A549 (cell line): ENCODE measurements around the gene ANKRD36. TPM values are rescaled to one million over a fixed set of nuclear protein-coding genes. Genes with fewer than 3 reads are reported as not detected.
"Not testable (repeated sequence)": the region's sequence is repeated elsewhere in the genome, so short reads cannot be mapped to it uniquely, and the experiment has no call there.

Experiments used
- ATAC-seq, 2 experiments: fragments of 200-7000 bp in 1 of 2; fragments of >200 bp in 1 of 2; cut with Nextera tagmentation in 1 of 2; cut with Tn5 transposase in 1 of 2; 3 replicates each; pipeline versions ENCODE4 v1.8.0 to v1.9.1; 2018 to 2020; ENCODE audit warnings: mild to moderate bottlenecking in 1 of 2, moderate library complexity in 1 of 2
- CTCF ChIA-PET: fragments of 300-600 bp; sonication (Branson Sonifier 250); formaldehyde crosslinking; extraction: SDS; loops from one replicate; lab custom pipeline; 2021; ENCODE audit warnings: antibody characterized with exemption, inconsistent platforms; lab: Yijun Ruan, JAX
- POLR2A ChIA-PET: fragments of 350-600 bp; formaldehyde crosslinking; extraction: SDS; loops from one replicate; lab custom pipeline; 2021; ENCODE audit warnings: antibody characterized with exemption, inconsistent platforms; lab: Yijun Ruan, JAX
- DNase-seq, 2 experiments: peaks; one replicate each; pipeline versions ENCODE4 v3.0.0 to v3.0.0-alpha.2; 2011 to 2016; ENCODE audit warnings: low read depth in 1 of 2, low spot score in 1 of 2
- FAIRE-seq: peaks from 2 replicates; lab custom pipeline; 2011; peaks lifted over from hg19 to GRCh38; lab: Jason Lieb, UNC
- H3K27ac ChIP-seq, 2 experiments: fragments of >200 bp; sonication (Bioruptor Twin); formaldehyde crosslinking; 3 replicates each; pipeline ENCODE4 v1.5.1; 2016 to 2017
- H3K4me1 ChIP-seq: fragments of >200 bp; sonication (Bioruptor Twin); formaldehyde crosslinking; 3 replicates; pipeline ENCODE4 v1.6.1; 2016
- H3K4me2 ChIP-seq: fragments of >200 bp; sonication (Bioruptor Twin); formaldehyde crosslinking; 3 replicates; pipeline ENCODE4 v1.6.1; 2016
- H3K4me3 ChIP-seq: fragments of >200 bp; sonication (Bioruptor Twin); formaldehyde crosslinking; 3 replicates; pipeline ENCODE4 v1.5.1; 2016
- H3K9me3 ChIP-seq: fragments of >200 bp; sonication (Bioruptor Twin); formaldehyde crosslinking; 3 replicates; pipeline ENCODE4 v1.6.1; 2016
- HDAC2 ChIP-seq: fragments of 200-600 bp; sonication (generic); IDR thresholded peaks from 2 replicates; pipeline ENCODE4 v1.6.1; 2016
- PHF8 ChIP-seq: fragments of 200-600 bp; sonication (generic); IDR thresholded peaks from 2 replicates; pipeline ENCODE4 v1.6.1; 2016; ENCODE audit warnings: low read depth, mild to moderate bottlenecking, antibody characterized with exemption, moderate library complexity, borderline replicate concordance
- WGBS: methylation state at CpG from one replicate; pipeline ENCODE4 v1.1.6; 2017; ENCODE audit errors: missing lambda C conversion rate; 5-methylcytosine and 5-hydroxymethylcytosine counted together
- polyA plus RNA-seq, 4 experiments: library from polyadenylated mRNA; depleted of rRNA in 3 of 4; stranded (reverse); fragments of >200 nt; fragmentation: RNase III in 1 of 4; extraction: RNeasy Plus Mini Kit Qiagen cat#74134 plus additional on column Dnase treatment in 1 of 4; gene quantifications; 2 replicates in 3 of 4; 3 replicates in 1 of 4; pipeline ENCODE4 v1.2.3, GENCODE V29; 2011 to 2017

ANKRD36 gene
- polyA plus RNA-seq, 2 of the 4 experiments (the other 2 are of a cell fraction): 4.5 to 15.0 TPM

DNA sequence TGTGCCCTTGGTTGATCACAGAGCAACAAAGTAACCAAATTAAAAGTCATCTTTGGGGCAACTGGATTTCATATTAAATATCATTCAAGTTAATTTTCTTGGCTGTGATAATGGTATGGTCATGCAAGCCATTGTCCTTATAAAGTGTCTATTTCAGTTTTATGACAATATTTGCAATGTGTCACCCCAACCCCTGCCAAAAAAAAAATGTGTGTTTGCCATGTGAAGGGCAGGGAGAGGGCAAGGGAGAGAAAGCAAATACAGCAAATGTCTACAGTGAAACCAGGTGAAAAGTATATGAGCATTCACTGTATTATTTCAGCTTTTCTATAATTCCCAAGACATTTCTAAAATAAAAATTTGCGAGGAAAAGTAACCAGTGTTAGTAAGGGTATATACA lies 24.2 kb upstream of the ANKRD36 start:
- CTCF ChIA-PET, H3K4me1 ChIP-seq: not testable (repeated sequence)
- 94% methylated on average over 1 of the region's 1 CpG for WGBS

DNA sequence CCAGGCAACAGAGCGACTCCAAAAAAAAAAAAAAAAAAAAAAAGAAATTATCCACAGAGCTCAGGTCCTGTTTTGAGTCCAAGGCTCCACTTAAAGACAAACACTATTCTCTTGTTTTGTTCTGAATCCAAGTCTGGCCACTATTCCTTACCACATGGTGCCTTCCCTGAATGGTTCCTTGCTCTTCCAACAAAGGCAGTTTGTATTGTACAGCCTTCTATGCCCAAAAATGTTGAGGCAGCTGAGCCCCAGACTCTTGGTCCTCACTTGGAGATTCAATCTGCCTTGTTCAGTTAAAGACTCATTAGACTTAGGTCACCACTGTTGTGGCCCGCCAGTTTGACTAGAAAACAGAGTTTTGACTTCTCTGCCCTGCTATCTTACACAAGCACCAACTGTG lies 20.0 kb upstream of the ANKRD36 start:
- FAIRE-seq, DNase-seq, CTCF ChIA-PET, H3K9me3 ChIP-seq, H3K4me3 ChIP-seq, H3K27ac ChIP-seq, ATAC-seq, H3K4me1 ChIP-seq, H3K4me2 ChIP-seq: not testable (repeated sequence)
- POLR2A ChIA-PET: interaction anchor here (0.6 kb wide), 1 partner anchor 93 kb away, joined by 3 read pairs; no protein-coding TSS in a partner anchor
- WGBS: 88% methylated on average over 2 of the region's 2 CpGs

More for the DNA sequence above, 24.2 kb upstream of the ANKRD36 start:
- DNase-seq, FAIRE-seq, POLR2A ChIA-PET, H3K4me3 ChIP-seq, ATAC-seq, H3K27ac ChIP-seq, H3K9me3 ChIP-seq, H3K4me2 ChIP-seq: not testable (repeated sequence)

DNA sequence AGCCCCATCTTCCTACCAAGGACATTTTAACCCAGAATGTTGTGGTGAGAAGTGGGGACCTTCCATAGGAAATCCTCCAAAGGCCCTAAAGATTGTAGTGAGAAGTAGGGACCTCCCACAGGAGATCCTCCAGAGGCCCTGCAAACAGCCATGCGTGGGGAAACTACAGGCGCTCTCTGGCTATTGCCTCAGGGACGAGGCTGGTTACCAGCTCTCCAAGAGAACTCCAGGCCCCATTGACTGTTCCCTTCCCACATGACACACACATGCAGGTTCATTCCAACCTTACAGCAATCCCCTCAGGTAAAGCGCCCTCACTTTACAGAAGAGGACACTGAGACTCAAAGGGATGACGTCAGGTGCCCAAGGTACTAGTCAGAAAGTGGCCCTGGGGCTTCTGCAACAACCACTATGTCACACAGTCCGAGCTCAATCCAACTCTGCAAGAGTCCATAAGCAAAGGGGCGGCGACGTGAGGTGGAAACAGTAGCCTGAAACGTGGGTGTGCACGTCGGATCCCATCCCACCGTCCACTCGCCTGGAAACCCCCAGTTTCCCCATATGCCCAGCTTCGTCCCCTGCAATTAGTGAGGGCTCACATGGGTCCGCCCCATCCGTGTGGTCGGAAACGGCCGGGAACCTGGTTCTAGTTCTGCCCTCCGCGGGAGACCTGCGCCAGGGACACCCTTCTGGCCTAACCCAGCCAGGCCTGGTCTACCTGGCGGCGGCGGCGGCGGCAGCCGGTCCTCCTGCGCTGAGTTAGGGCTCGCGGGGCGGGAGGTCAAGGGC lies 18.8 kb upstream of the ANKRD36 start:
- H3K9me3 ChIP-seq, FAIRE-seq, H3K4me1 ChIP-seq, POLR2A ChIA-PET, DNase-seq, CTCF ChIA-PET, H3K27ac ChIP-seq: not testable (repeated sequence)
- peak overlapping the region; percentile 57 for H3K4me2 ChIP-seq
- peak overlapping the region; percentile 42 for H3K4me3 ChIP-seq
- peak; percentile 59 to 62 for ATAC-seq
- WGBS: 96% methylated on average over 5 of the region's 33 CpGs

DNA sequence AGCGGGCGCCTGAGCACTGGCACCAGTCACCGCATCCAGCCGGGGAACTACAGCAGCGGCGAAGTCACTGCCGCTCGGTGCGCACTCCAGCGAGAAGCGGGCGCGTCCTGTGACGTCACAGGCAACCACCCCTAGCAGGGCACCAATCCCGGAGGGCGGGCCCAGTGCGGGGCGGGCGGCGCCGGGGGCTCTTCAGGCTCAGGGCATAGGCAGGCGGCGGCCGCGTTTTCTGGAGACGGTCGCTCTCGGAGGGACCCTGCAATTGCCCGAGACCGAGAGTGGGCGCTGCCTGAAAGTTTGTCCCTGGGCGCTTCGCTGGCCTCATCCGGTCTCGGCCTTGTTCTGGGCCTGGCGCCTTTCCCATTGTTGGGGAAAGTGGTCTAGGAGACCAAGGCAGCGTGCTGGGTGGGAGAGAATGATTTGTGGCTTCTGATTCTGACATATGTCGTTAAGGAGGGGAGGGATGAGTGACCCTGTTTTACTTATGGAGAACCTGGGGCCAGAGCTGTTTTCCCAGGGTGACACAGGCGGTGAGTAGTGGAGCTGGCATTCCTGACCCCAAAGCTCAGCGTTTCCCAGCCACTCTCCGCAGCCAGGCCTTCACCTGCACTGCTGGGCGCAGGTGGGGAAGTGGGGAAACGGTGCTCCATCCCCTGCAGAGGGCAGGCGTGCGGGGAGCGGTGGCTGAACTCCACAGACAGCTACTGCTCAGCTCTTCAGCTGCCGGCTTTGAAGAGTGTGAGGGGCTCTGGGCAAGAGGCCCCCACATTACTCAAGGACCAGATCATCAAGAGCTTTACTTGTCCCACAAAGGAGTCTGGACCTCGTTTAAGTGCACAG lies 18.0 kb upstream of the ANKRD36 start, which contains the start of gene FAHD2B:
TSS of gene FAHD2B (minus strand) at position 111 of the 840 bp plus-strand sequence. CDS start 3,176 bp downstream, outside the sequence.
- POLR2A ChIA-PET, H3K9me3 ChIP-seq, FAIRE-seq, H3K4me1 ChIP-seq: not testable (repeated sequence)
- Histone ChIP-seq H3K27ac (peak within 1 kb of the TSS; percentile 48 to 78; a peak in 3 of 6 replicates), H3K4me3 (peak within 1 kb of the TSS; percentile 42), H3K4me2 (peak within 1 kb of the TSS; percentile 71)
- TF ChIP-seq PHF8: peak; percentile 40; the same call in 1 of the 2 replicates
- DNase-seq (peak; percentile 8 to 61), ATAC-seq (peak; percentile 90 to 95)
- CTCF ChIA-PET: interaction anchor here (2.5 kb wide), 1 partner anchor 18 kb away, joined by 10 read pairs; the partner anchor contains the start of gene ANKRD36
- 45% methylated on average over 11 of the region's 48 CpGs for WGBS

DNA sequence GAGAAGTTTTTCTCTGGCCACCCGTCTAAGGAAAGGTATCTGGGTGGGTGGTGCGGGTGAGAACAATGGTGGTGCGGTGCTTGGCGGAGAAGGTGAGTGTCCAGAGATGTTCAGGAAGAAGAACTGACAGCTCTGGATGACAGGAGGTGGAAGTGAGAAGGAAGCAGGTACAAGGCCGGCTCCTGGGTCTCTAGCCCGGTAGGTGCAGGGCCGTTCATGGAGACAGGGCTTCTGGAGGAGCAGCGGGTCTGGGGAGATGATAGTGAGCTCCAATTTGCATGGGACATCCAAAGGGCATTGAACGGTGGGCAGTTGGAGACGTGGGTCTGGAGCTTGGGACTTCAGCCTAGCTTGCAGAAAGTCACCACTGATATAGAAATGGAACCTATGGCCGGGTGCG lies 17.3 kb upstream of the ANKRD36 start:
- Histone ChIP-seq H3K27ac (no peak overlapping the region), H3K4me3 (no peak overlapping the region), H3K4me2 (peak overlapping the region; percentile 71), H3K9me3 (no peaks in the 10 kb centered on the region), H3K4me1 (no peaks in the 10 kb centered on the region)
- ATAC-seq (no peak), DNase-seq (no peak), FAIRE-seq (no peak)
- TF ChIP-seq HDAC2: no peak
- WGBS: 77% methylated on average over 12 of the region's 12 CpGs
- ChIA-PET CTCF (interaction anchor here (0.6 to 2.5 kb wide), 2 partner anchors 17 to 88 kb away, joined by 4 to 10 read pairs; partner anchors contain the start of gene ANKRD36), POLR2A (no interaction called here)

DNA sequence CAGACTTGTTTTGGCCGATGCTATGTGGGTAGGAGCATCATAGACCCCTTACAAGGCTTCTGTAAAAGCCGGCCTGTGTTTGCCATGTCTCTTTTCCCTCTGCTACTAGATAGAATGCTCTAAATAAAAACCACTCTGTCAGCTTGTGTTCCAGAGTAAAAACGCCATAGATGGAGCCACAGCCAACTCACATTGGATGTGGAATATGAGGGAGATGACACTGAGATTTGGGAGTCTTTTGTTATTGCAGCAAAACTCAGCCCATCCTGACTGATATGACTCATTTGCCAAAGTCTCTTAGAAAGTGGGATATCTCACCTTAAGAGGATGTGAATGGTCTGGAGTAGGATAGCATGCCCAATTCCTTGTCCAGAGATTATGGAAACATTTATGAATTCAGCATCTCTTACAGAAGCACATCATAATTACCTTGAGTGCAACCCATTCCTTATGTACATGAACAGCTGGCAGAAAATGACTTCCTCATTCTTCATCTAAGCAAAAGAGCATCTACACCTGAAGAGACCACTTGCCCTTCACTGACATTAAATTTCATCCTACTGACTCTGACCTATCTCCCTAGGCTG lies 14.1 kb upstream of the ANKRD36 start:
- 53% methylated on average over 3 of the region's 3 CpGs for WGBS
- FAIRE-seq, H3K4me3 ChIP-seq, ATAC-seq, DNase-seq, POLR2A ChIA-PET, H3K9me3 ChIP-seq, H3K27ac ChIP-seq, CTCF ChIA-PET, H3K4me2 ChIP-seq, H3K4me1 ChIP-seq: not testable (repeated sequence)

DNA sequence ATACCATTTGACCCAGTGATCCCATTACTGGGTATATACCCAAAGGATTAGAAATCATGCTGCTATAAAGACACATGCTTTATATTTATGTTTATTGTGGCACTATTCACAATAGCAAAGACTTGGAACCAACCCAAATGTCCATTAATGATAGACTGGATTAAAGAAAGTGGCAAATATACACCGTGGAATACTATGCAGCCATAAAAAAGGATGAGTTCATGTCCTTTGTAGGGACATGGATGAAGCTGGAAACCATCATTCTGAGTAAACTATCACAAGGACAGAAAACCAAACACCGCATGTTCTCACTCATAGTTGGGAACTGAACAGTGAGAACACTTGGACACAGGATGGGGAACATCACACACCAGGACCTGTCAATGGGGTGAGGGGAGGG lies 6.1 kb upstream of the ANKRD36 start:
- POLR2A ChIA-PET, DNase-seq, H3K4me2 ChIP-seq, FAIRE-seq, ATAC-seq, H3K4me1 ChIP-seq, CTCF ChIA-PET, H3K27ac ChIP-seq, H3K4me3 ChIP-seq, H3K9me3 ChIP-seq: not testable (repeated sequence)
- 11% methylated on average over 2 of the region's 2 CpGs for WGBS

DNA sequence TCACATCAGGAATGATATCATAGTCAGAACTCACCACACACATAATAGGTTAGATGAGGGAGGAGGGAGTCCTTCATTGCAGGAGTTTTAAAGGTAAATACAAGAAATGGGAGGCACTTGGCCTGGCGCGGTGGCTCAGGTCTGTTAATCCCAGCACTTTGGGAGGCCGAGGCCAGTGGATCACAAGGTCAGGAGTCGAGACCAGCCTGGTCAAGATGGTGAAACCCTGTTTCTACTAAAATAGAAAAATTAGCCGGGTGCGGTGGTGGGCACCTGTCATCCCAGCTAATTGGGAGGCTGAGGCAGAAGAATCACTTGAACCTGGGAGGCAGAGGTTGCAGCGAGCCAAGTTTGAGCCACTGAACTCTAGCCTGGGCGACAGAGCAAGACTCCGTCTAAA lies 1.7 kb upstream of the ANKRD36 start:
- DNase-seq, H3K4me3 ChIP-seq, H3K4me2 ChIP-seq, FAIRE-seq, POLR2A ChIA-PET, ATAC-seq, H3K27ac ChIP-seq, H3K4me1 ChIP-seq, H3K9me3 ChIP-seq: not testable (repeated sequence)
- CTCF ChIA-PET: interaction anchor here (1.1 to 2.8 kb wide), 8 partner anchors 95 to 353 kb away, joined by 3 to 20 read pairs (median 6); partner anchors contain the start of gene ANKRD39
- WGBS: 50% methylated on average over 9 of the region's 9 CpGs
